GM23338 (cell line): Measurements from ENCODE around the gene PIM1.

ENCODE experiments used
- CREB1 ChIP-seq: fragments of 250-450 bp; sonication (Bioruptor Pico); IDR thresholded peaks from 2 replicates; pipeline ENCODE4 v1.5.0; 2020; ENCODE audit warnings: low read depth, mild to moderate bottlenecking, moderate library complexity
- EZH2 ChIP-seq: fragments of 200-600 bp; sonication (generic); IDR thresholded peaks from one replicate; pipeline ENCODE4 v1.8.0; 2017; ENCODE audit warnings: antibody characterized with exemption, mild to moderate bottlenecking, low read depth; ENCODE audit not compliant: unreplicated experiment
- EZH2phosphoT487 ChIP-seq: fragments of 200-600 bp; sonication (generic); IDR thresholded peaks from one replicate; pipeline ENCODE4 v1.8.1; 2018; ENCODE audit warnings: antibody characterized with exemption; ENCODE audit not compliant: unreplicated experiment
- JUNB ChIP-seq: IDR thresholded peaks from one replicate; pipeline ENCODE4 v1.6.1; 2016; ENCODE audit warnings: antibody characterized with exemption; ENCODE audit not compliant: unreplicated experiment
- NANOG ChIP-seq: IDR thresholded peaks from 2 replicates; pipeline ENCODE4 v1.6.1; 2016; ENCODE audit warnings: antibody characterized with exemption, borderline replicate concordance
- POLR2AphosphoS5 ChIP-seq: IDR thresholded peaks from 2 replicates; pipeline ENCODE4 v1.6.1; 2016; ENCODE audit warnings: antibody characterized with exemption, low read depth
- REST ChIP-seq: IDR thresholded peaks from one replicate; pipeline ENCODE4 v1.6.1; 2018; ENCODE audit warnings: antibody characterized with exemption; ENCODE audit not compliant: unreplicated experiment
- STAT1 ChIP-seq: IDR thresholded peaks from one replicate; pipeline ENCODE4 v1.6.1; 2016; ENCODE audit warnings: antibody characterized with exemption; ENCODE audit not compliant: unreplicated experiment
- ZNF114 ChIP-seq: fragments of 250-450 bp; sonication (Bioruptor Pico); IDR thresholded peaks from 2 replicates; pipeline ENCODE4 v1.5.0; 2020; ENCODE audit warnings: mild to moderate bottlenecking, moderate library complexity
- ZNF331 ChIP-seq: fragments of 250-450 bp; sonication (Bioruptor Pico); IDR thresholded peaks from 2 replicates; pipeline ENCODE4 v1.5.0; 2020; ENCODE audit warnings: low read depth, mild to moderate bottlenecking, moderate library complexity
- ZNF462 ChIP-seq: fragments of 250-450 bp; sonication (Bioruptor Pico); IDR thresholded peaks from 2 replicates; pipeline ENCODE4 v1.5.0; 2020; ENCODE audit warnings: mild to moderate bottlenecking, moderate library complexity
- TF ChIP-seq, protein P1 (sequence below), 2 experiments: fragments of 200-600 bp in 1 of 2; sonication (generic) in 1 of 2; conservative IDR thresholded peaks; 2 replicates each; pipeline versions ENCODE4 v1.5.1 to v1.6.1; 2016 to 2017; ENCODE audit warnings: antibody characterized with exemption in 2 of 2, low read depth in 2 of 2, mild to moderate bottlenecking in 2 of 2, moderate library complexity in 1 of 2

GRCh38 chr6:37155394-37156312, 14.3 kb upstream of the PIM1 start:
- TF ChIP-seq, protein P1, sequence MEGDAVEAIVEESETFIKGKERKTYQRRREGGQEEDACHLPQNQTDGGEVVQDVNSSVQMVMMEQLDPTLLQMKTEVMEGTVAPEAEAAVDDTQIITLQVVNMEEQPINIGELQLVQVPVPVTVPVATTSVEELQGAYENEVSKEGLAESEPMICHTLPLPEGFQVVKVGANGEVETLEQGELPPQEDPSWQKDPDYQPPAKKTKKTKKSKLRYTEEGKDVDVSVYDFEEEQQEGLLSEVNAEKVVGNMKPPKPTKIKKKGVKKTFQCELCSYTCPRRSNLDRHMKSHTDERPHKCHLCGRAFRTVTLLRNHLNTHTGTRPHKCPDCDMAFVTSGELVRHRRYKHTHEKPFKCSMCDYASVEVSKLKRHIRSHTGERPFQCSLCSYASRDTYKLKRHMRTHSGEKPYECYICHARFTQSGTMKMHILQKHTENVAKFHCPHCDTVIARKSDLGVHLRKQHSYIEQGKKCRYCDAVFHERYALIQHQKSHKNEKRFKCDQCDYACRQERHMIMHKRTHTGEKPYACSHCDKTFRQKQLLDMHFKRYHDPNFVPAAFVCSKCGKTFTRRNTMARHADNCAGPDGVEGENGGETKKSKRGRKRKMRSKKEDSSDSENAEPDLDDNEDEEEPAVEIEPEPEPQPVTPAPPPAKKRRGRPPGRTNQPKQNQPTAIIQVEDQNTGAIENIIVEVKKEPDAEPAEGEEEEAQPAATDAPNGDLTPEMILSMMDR (conservative IDR thresholded peaks at IDR 0.05; ENCODE audit: low read depth in 2 of 2): no peak
- TF ChIP-seq POLR2AphosphoS5 (no peak), EZH2 (no peak), STAT1 (no peak), ZNF114 (CRISPR knock-in tag) (no peak), JUNB (no peak), CREB1 (CRISPR knock-in tag) (no peak), EZH2phosphoT487 (no peak), REST (no peak), ZNF462 (CRISPR knock-in tag) (no peak), ZNF331 (CRISPR knock-in tag) (no peak), NANOG (no peak)
